Glutamatergic neuron (in vitro differentiated cells): ENCODE data around the gene NRSN1. TPM values are rescaled to one million over a fixed set of nuclear protein-coding genes. Genes with fewer than 3 reads are reported as not detected.
A peak's percentile ranks its signal among the peaks of the same experiment; 100 is the strongest.

Source experiments
- DNase-seq: peaks from one replicate; pipeline ENCODE4 v3.0.0; 2022
- H3K27ac Mint-ChIP-seq: one replicate; pipeline ENCODE4 v1.8.0; 2020; ENCODE audit warnings: mild to moderate bottlenecking, mixed read lengths, inconsistent platforms; ENCODE audit not compliant: unreplicated experiment
- H3K27me3 Mint-ChIP-seq: one replicate; pipeline ENCODE4 v1.8.0; 2020; ENCODE audit warnings: mild to moderate bottlenecking, moderate library complexity, mixed read lengths, inconsistent platforms; ENCODE audit not compliant: unreplicated experiment
- H3K36me3 Mint-ChIP-seq: one replicate; pipeline ENCODE4 v1.8.0; 2020; ENCODE audit warnings: mild to moderate bottlenecking, mixed read lengths, inconsistent platforms; ENCODE audit not compliant: unreplicated experiment
- H3K4me1 Mint-ChIP-seq: one replicate; pipeline ENCODE4 v1.8.0; 2020; ENCODE audit warnings: mild to moderate bottlenecking, low read depth, mixed read lengths, inconsistent platforms; ENCODE audit not compliant: unreplicated experiment
- H3K4me3 Mint-ChIP-seq: one replicate; pipeline ENCODE4 v1.8.0; 2020; ENCODE audit warnings: mild to moderate bottlenecking, mixed read lengths, inconsistent platforms; ENCODE audit not compliant: unreplicated experiment
- H3K9me3 Mint-ChIP-seq: one replicate; pipeline ENCODE4 v1.8.0; 2020; ENCODE audit warnings: mild to moderate bottlenecking, moderate library complexity, mixed read lengths, inconsistent platforms; ENCODE audit not compliant: unreplicated experiment
- long read RNA-seq: library from polyadenylated mRNA; unstranded; transcript quantifications from one replicate; pipeline ENCODE4 v2.0.0, GENCODE V29; 2020; ENCODE audit not compliant: unreplicated experiment
- total RNA-seq: library from RNA; stranded (reverse); fragmentation: NEBNext Ultra II Directional; extraction: Animal tissue kit (Norgen Biotek cat#: 25700); gene quantifications from one replicate; pipeline ENCODE4 v1.2.1, GENCODE V29; 2021; ENCODE audit not compliant: unreplicated experiment
- TF ChIP-seq, protein P1 (sequence below): fragments of 200-600 bp; sonication (generic); IDR thresholded peaks from one replicate; pipeline ENCODE4 v1.5.0; 2021; ENCODE audit not compliant: partially characterized antibody, unreplicated experiment

NRSN1 gene, protein sequence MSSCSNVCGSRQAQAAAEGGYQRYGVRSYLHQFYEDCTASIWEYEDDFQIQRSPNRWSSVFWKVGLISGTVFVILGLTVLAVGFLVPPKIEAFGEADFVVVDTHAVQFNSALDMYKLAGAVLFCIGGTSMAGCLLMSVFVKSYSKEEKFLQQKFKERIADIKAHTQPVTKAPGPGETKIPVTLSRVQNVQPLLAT
- 5.7 TPM for total RNA-seq
- long read RNA-seq, partial matches to known transcripts, result 0 of 1 reads
- long read RNA-seq, other reads (novel, unspliced or antisense), result 0 of 1 reads

DNA sequence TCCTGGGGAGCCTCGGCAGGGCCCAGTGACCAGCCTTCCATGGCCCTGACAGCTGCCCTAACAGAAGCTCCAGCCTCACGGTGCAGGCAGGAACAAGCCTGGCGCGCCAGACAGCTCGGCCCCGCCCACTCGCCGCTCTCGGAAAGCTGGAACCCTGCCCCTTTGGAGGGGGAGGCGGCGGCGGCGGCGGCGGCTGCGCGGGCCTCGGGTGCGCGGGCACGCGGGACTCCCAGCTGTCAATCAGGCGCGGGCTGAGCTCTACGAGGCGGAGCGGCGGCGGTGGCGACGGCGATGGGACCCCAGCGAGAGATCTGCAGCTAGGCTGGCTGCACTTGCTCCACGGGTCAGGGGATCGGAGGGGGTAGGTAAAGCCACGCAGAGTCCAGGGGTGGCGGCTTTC, at the start of gene NRSN1:
NRSN1 (plus strand) TSS at position 236 of the 400 bp plus-strand sequence. CDS start 8,113 bp downstream, outside the sequence.
- Mint-ChIP-seq H3K4me3 (peak within 1 kb of the TSS; percentile 88), H3K9me3 (peaks cover 2% of the 10 kb centered on the region), H3K36me3 (no peaks in the 10 kb centered on the region), H3K27me3 (peaks cover 3% of the 10 kb centered on the region), H3K4me1 (peaks cover 6% of the 10 kb centered on the region), H3K27ac (peak within 1 kb of the TSS; percentile 23)
- DNase-seq, result peak; percentile 90
- TF ChIP-seq, protein P1, sequence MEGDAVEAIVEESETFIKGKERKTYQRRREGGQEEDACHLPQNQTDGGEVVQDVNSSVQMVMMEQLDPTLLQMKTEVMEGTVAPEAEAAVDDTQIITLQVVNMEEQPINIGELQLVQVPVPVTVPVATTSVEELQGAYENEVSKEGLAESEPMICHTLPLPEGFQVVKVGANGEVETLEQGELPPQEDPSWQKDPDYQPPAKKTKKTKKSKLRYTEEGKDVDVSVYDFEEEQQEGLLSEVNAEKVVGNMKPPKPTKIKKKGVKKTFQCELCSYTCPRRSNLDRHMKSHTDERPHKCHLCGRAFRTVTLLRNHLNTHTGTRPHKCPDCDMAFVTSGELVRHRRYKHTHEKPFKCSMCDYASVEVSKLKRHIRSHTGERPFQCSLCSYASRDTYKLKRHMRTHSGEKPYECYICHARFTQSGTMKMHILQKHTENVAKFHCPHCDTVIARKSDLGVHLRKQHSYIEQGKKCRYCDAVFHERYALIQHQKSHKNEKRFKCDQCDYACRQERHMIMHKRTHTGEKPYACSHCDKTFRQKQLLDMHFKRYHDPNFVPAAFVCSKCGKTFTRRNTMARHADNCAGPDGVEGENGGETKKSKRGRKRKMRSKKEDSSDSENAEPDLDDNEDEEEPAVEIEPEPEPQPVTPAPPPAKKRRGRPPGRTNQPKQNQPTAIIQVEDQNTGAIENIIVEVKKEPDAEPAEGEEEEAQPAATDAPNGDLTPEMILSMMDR, result no peak

DNA sequence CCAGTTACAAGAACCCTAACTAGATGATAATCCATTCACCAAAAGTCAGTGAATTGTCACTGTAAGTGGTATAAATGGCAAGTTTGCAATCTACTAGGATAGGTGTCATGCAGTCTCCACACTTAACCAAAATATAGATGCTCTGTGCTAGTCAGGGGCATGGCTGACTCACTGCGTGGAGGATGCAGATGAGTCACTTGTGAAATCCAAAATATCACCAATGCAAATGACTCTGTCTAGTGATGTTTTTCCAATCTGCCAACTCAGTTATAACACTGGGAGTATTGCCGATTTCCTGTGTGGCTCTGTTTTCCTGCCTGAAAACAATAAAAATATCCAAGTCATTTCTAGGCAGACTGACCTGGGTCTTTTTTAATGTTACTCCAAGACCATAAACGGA, 47.8 kb upstream of the NRSN1 start:
- no peak overlapping the region for H3K27ac Mint-ChIP-seq
- no peak for DNase-seq
- TF ChIP-seq, protein P1, result no peak
- no peaks in the 10 kb centered on the region for H3K27me3 Mint-ChIP-seq
- H3K4me1 Mint-ChIP-seq, result no peaks in the 10 kb centered on the region
- no peak overlapping the region for H3K4me3 Mint-ChIP-seq
- no peaks in the 10 kb centered on the region for H3K36me3 Mint-ChIP-seq
- peaks cover 3% of the 10 kb centered on the region for H3K9me3 Mint-ChIP-seq

DNA sequence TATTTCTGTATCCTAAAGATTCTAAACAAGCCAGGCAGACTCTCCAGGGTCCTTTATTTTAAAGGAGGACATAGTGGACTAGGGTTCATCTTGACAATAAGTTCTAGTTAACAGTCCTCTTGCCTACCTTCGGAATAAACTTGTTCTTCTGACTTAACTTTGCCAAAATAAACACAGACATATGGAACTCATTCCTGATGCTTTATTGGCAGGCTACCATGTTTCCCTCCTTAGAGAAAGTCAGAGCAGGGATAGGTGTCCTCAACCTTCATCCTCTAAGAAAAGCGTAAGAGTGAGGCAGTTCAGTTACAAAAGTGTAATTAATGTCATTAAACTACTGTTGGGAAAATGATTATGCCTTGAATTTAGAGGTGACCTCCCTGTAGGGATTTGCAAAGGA, 46.9 kb upstream of the NRSN1 start:
- Mint-ChIP-seq H3K4me1 (no peaks in the 10 kb centered on the region), H3K9me3 (peaks cover 3% of the 10 kb centered on the region), H3K27ac (no peak overlapping the region), H3K4me3 (no peak overlapping the region), H3K36me3 (no peaks in the 10 kb centered on the region), H3K27me3 (no peaks in the 10 kb centered on the region)
- TF ChIP-seq, protein P1, result no peak
- no peak for DNase-seq

DNA sequence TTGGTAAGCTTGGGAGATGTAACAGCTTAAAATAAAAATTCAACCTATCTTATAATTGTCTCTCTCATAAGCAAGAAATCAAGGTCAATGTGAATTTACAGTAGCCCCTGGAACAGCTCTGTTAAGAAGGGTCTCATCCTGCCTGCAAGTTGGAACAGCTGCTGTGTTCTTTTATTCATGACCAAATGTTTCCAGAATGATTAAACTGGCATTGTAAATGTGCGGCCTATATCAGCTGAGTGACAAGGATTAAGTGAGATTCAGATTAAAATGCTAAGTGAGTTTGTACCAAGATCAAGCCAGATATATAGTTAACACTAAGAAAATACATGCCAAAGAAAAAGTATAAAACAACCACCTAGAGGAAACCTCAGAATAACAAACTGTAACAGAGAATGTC, 45.3 kb upstream of the NRSN1 start:
- DNase-seq, result no peak
- Mint-ChIP-seq H3K36me3 (no peaks in the 10 kb centered on the region), H3K27me3 (no peaks in the 10 kb centered on the region), H3K4me1 (no peaks in the 10 kb centered on the region), H3K9me3 (peaks cover 6% of the 10 kb centered on the region), H3K27ac (no peak overlapping the region), H3K4me3 (no peak overlapping the region)
- TF ChIP-seq, protein P1, result no peak

DNA sequence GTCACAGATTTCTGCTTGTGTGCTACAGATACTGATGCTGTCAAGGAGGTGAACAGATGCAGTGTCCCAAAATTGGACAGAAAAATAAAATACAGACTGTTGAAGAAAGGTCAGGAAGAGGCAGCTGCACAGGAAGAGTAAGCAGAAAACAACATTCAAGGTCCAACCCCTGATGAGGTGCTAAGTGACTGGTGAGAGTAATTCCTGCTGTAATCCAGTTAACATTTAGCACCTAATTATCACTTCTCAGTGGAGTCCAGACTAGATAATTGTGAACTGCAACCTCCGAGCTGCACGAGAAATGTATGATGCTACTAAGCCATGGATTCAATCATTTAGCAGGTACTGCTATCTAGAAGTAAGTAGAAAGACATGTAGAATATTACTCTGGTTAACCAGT, 36.3 kb upstream of the NRSN1 start:
- TF ChIP-seq, protein P1, result no peak
- Mint-ChIP-seq H3K27me3 (no peaks in the 10 kb centered on the region), H3K4me1 (no peaks in the 10 kb centered on the region), H3K27ac (no peak overlapping the region), H3K36me3 (no peaks in the 10 kb centered on the region), H3K9me3 (peaks cover 4% of the 10 kb centered on the region), H3K4me3 (no peak overlapping the region)
- DNase-seq, result no peak
